Common myeloid progenitor, CD34-positive (primary cell): ENCODE results near the gene CPNE6.

Experiments used
- CTCF ChIA-PET: fragments of 350-600 bp; sonication (Branson Sonifier 250); formaldehyde crosslinking; loops from one replicate; lab custom pipeline; 2021; ENCODE audit warnings: antibody characterized with exemption; lab: Charles Lee
- POLR2A ChIA-PET: fragments of 350-600 bp; sonication (Branson Sonifier 250); formaldehyde crosslinking; loops from one replicate; lab custom pipeline; 2021; ENCODE audit warnings: antibody characterized with exemption; lab: Charles Lee
- DNase-seq, 3 donors: peaks; one replicate each; pipeline versions ENCODE4 v3.0.0 to v3.0.0-alpha.2; 2013
- H3K27ac ChIP-seq, 2 experiments: 1 replicate in 1 of 2; 2 replicates in 1 of 2; pipeline ENCODE4 v1.7.0; 2013; ENCODE audit warnings: inconsistent platforms in 2 of 2, low read length in 2 of 2, mild to moderate bottlenecking in 2 of 2, low read depth in 1 of 2, moderate library complexity in 1 of 2; ENCODE audit not compliant: severe bottlenecking in 2 of 2, insufficient read depth in 1 of 2, poor library complexity in 1 of 2
- H3K27me3 ChIP-seq, 5 experiments: replicated peaks in 2 of 5; 1 replicate in 3 of 5; 2 replicates in 2 of 5; pipeline versions ENCODE4 v1.6.1 to v1.7.0; 2013; ENCODE audit warnings: low read length in 4 of 5, mild to moderate bottlenecking in 2 of 5, moderate library complexity in 2 of 5, inconsistent platforms in 1 of 5; ENCODE audit not compliant: insufficient read depth in 5 of 5, control insufficient read depth in 4 of 5
- H3K36me3 ChIP-seq, 4 experiments: 1 replicate in 2 of 4; 2 replicates in 2 of 4; pipeline versions ENCODE4 v1.6.1 to v1.7.0; 2013; ENCODE audit warnings: low read length in 3 of 4, control low read depth in 1 of 4, mild to moderate bottlenecking in 1 of 4; ENCODE audit not compliant: control insufficient read depth in 4 of 4, insufficient read depth in 4 of 4
- H3K4me1 ChIP-seq, 4 experiments: 1 replicate in 3 of 4; 2 replicates in 1 of 4; pipeline versions ENCODE4 v1.6.1 to v1.7.1; 2013; ENCODE audit warnings: low read length in 3 of 4, mild to moderate bottlenecking in 3 of 4, control low read depth in 1 of 4, inconsistent platforms in 1 of 4, moderate library complexity in 1 of 4; ENCODE audit not compliant: control insufficient read depth in 4 of 4, insufficient read depth in 4 of 4; ENCODE audit errors: control extremely low read depth in 1 of 4
- H3K4me3 ChIP-seq, 7 experiments: 1 replicate in 4 of 7; 2 replicates in 3 of 7; pipeline versions ENCODE4 v1.5.1 to v1.7.0; 2013; ENCODE audit warnings: mild to moderate bottlenecking in 7 of 7, low read length in 6 of 7, moderate library complexity in 6 of 7, inconsistent platforms in 2 of 7, low read depth in 2 of 7, control low read depth in 1 of 7; ENCODE audit not compliant: insufficient read depth in 4 of 7, control insufficient read depth in 1 of 7; ENCODE audit errors: extremely low read depth in 1 of 7
- H3K9me3 ChIP-seq, 5 experiments: 1 replicate in 4 of 5; 2 replicates in 1 of 5; pipeline versions ENCODE4 v1.6.1 to v1.7.1; 2013; ENCODE audit warnings: low read length in 4 of 5, mild to moderate bottlenecking in 2 of 5, inconsistent platforms in 1 of 5, low read depth in 1 of 5, moderate library complexity in 1 of 5; ENCODE audit not compliant: control insufficient read depth in 4 of 5, insufficient read depth in 2 of 5; ENCODE audit errors: control extremely low read depth in 1 of 5
- WGBS: methylation state at CpG from one replicate; pipeline ENCODE4 v1.1.5; 2013; ENCODE audit not compliant: insufficient coverage; 5-methylcytosine and 5-hydroxymethylcytosine counted together

CPNE6 gene

GRCh38 chr14:24115422-24116127 is 44.2 kb downstream of the CPNE6 start:
- H3K27ac ChIP-seq: peak overlapping the region; percentile 95 to 98
- ChIA-PET POLR2A (interaction anchor here (1.2 to 2.4 kb wide), 6 partner anchors 9 to 45 kb away, joined by 3 to 10 read pairs (median 8); partner anchors contain the start of genes IRF9, PSME1, PSME2 and RNF31), CTCF (interaction anchor here (0.5 to 7.7 kb wide), 14 partner anchors 11 to 121 kb away, joined by 3 to 46 read pairs (median 5); partner anchors contain the start of genes FITM1, IRF9, PCK2 and PSME1)
- no peak for DNase-seq
- H3K4me1 ChIP-seq: peaks cover 8 to 33% (median 19%) of the 10 kb centered on the region in 4 experiments
- H3K36me3 ChIP-seq: peaks cover 14 to 39% (median 33%) of the 10 kb centered on the region in 4 experiments
- WGBS: 4% methylated on average over 13 of the region's 14 CpGs
- H3K4me3 ChIP-seq: peak overlapping the region; percentile 51 to 98 (median 90)
- H3K9me3 ChIP-seq: no peaks in the 10 kb centered on the region
- H3K27me3 ChIP-seq: no peaks in the 10 kb centered on the region

- H3K9me3 ChIP-seq: no peaks in the 10 kb centered on the region
- peaks cover 8 to 29% (median 19%) of the 10 kb centered on the region in 4 experiments for H3K4me1 ChIP-seq
- H3K27ac ChIP-seq: peak overlapping the region; percentile 95 to 98
- no peak for DNase-seq
- POLR2A ChIA-PET: interaction anchor here (1.2 to 1.3 kb wide), 2 partner anchors 8 to 13 kb away, joined by 3 to 5 read pairs; no protein-coding TSS in a partner anchor
- H3K36me3 ChIP-seq: peaks cover 14 to 46% (median 39%) of the 10 kb centered on the region in 4 experiments
- 97% methylated on average over 4 of the region's 6 CpGs for WGBS
- H3K4me3 ChIP-seq: peak overlapping the region in 6 of 7 experiments; percentile 80 to 98 (median 92)
- CTCF ChIA-PET: interaction anchor here (1.0 to 7.7 kb wide), 9 partner anchors 8 to 80 kb away, joined by 3 to 46 read pairs (median 6); partner anchors contain the start of genes FITM1, IRF9 and PSME1
- H3K27me3 ChIP-seq: no peaks in the 10 kb centered on the region
These were observed 44.9 kb downstream of the CPNE6 start for GRCh38 chr14:24116128-24116814.

GRCh38 chr14:24117179-24117578 is 45.8 kb downstream of the CPNE6 start:
- H3K27me3 ChIP-seq: no peaks in the 10 kb centered on the region
- H3K4me1 ChIP-seq: peaks cover 8 to 29% (median 19%) of the 10 kb centered on the region in 4 experiments
- H3K27ac ChIP-seq: peak overlapping the region in 1 of 2 experiments; percentile 31
- peaks cover 14 to 51% (median 45%) of the 10 kb centered on the region in 4 experiments for H3K36me3 ChIP-seq
- H3K9me3 ChIP-seq: no peaks in the 10 kb centered on the region
- H3K4me3 ChIP-seq: no peak overlapping the region
- CTCF ChIA-PET: interaction anchor here (0.9 to 7.7 kb wide), 7 partner anchors 8 to 557 kb away, joined by 3 to 46 read pairs (median 6); partner anchors contain the start of genes FITM1, IRF9 and PSME1
- POLR2A ChIA-PET: no interaction called here
- DNase-seq: no peak
- WGBS: 100% methylated on average over 6 of the region's 6 CpGs

GRCh38 chr14:24119691-24120090 is 48.3 kb downstream of the CPNE6 start:
- CTCF ChIA-PET: interaction anchor here (0.7 to 7.7 kb wide), 6 partner anchors 8 to 40 kb away, joined by 3 to 46 read pairs (median 6); partner anchors contain the start of gene FITM1
- H3K36me3 ChIP-seq: peaks cover 22 to 75% (median 61%) of the 10 kb centered on the region in 4 experiments
- no peaks in the 10 kb centered on the region for H3K27me3 ChIP-seq
- POLR2A ChIA-PET: interaction anchor here (0.5 to 0.6 kb wide), 2 partner anchors 43 to 60 kb away, joined by 3 to 4 read pairs; no protein-coding TSS in a partner anchor
- DNase-seq: no peak
- no peak overlapping the region for H3K27ac ChIP-seq
- no peaks in the 10 kb centered on the region for H3K9me3 ChIP-seq
- 100% methylated on average over 4 of the region's 6 CpGs for WGBS
- no peak overlapping the region for H3K4me3 ChIP-seq
- H3K4me1 ChIP-seq: peaks cover 8 to 18% (median 14%) of the 10 kb centered on the region in 4 experiments

DNA sequence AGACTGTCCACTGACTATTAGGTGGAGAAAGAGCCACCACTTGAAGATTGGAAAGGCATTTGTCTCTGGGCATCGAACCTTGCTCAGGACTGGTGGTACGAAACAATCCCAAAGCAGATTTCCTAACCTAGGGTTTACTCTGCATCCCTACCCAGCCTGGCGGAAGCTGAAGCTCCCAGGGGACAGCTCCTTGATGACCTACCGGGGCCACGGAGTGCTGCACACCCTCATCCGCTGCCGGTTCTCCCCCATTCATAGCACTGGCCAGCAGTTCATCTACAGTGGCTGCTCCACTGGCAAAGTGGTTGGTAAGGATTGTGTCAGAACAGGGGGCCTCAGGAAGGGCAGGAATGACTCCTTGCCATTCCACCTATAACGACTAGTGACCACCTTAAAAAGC is 49.8 kb downstream of the CPNE6 start:
- WGBS: 100% methylated on average over 3 of the region's 8 CpGs
- no peak overlapping the region for H3K27ac ChIP-seq
- H3K4me1 ChIP-seq: peaks cover 3 to 8% (median 4%) of the 10 kb centered on the region in 4 experiments
- no peaks in the 10 kb centered on the region for H3K27me3 ChIP-seq
- CTCF ChIA-PET: interaction anchor here (0.8 kb wide), 1 partner anchor 12 kb away, joined by 3 read pairs; no protein-coding TSS in a partner anchor
- no peak for DNase-seq
- no peaks in the 10 kb centered on the region for H3K9me3 ChIP-seq
- peaks cover 22 to 75% (median 61%) of the 10 kb centered on the region in 4 experiments for H3K36me3 ChIP-seq
- POLR2A ChIA-PET: interaction anchor here (1.0 kb wide), 1 partner anchor 13 kb away, joined by 3 read pairs; no protein-coding TSS in a partner anchor
- no peak overlapping the region for H3K4me3 ChIP-seq

DNA sequence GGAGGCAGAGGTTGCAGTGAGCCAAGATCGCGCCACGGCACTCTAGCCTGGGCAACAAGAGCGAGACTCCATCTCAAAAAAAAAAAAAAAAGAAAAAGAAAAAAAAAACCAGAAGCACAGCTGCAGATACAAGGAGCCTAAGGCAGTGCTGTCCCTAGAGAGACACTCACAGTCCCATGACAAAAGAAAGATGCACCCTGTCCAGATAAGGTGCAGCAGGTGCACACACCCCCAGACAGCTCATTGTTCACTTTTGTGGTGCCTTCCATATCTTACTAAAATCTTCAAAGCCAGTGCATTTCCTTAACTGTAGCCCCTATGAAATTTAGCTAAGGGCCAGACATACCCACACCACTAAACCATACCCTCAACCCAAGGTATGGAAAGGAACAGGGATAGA is 51.1 kb downstream of the CPNE6 start:
- no peak for DNase-seq
- no peaks in the 10 kb centered on the region for H3K9me3 ChIP-seq
- no peak overlapping the region for H3K27ac ChIP-seq
- 94% methylated on average over 3 of the region's 4 CpGs for WGBS
- POLR2A ChIA-PET: interaction anchor here (1.0 kb wide), 1 partner anchor 12 kb away, joined by 3 read pairs; no protein-coding TSS in a partner anchor
- H3K4me1 ChIP-seq: no peaks in the 10 kb centered on the region
- peaks cover 22 to 69% (median 53%) of the 10 kb centered on the region in 4 experiments for H3K36me3 ChIP-seq
- CTCF ChIA-PET: interaction anchor here (1.3 kb wide), 1 partner anchor 39 kb away, joined by 3 read pairs; the partner anchor contains the start of gene IRF9
- H3K4me3 ChIP-seq: no peak overlapping the region
- H3K27me3 ChIP-seq: no peaks in the 10 kb centered on the region
